ENCODE data around the gene DNAJC1. TPM values are rescaled to one million over a fixed set of nuclear protein-coding genes. Genes with fewer than 3 reads are reported as not detected.

The DNAJC1 gene
- total RNA-seq, 3 donors from 2014 or later, result 63.7 to 93.0 (median 92.1) TPM

- intact Hi-C loops (cut with DNase I; ENCODE audit: low total_unique reads), result no loop called here
- H3K36me3 ChIP-seq, result no peaks in the 10 kb centered on the region
- no peak for TF ChIP-seq POLR2AphosphoS5 (IDR thresholded peaks at IDR 0.05)
- TF ChIP-seq CTCF (IDR thresholded peaks at IDR 0.05), result no peak
- no peak for TF ChIP-seq POLR2A (IDR thresholded peaks at IDR 0.05)
- H3K4me1 ChIP-seq, result no peaks in the 10 kb centered on the region
- no peak overlapping the region for H3K4me3 ChIP-seq
- DNase-seq (ENCODE audit: low spot score in 2 of 2), result no peak
- H3K27ac ChIP-seq, result no peak overlapping the region
- peaks cover 8 to 24% of the 10 kb centered on the region in 2 donors for H3K9me3 ChIP-seq
- H3K27me3 ChIP-seq, result no peaks in the 10 kb centered on the region
These were observed 108.7 kb downstream of the DNAJC1 start for GRCh38 chr10:21894648-21895342.

- no peaks in the 10 kb centered on the region for H3K4me1 ChIP-seq
- DNase-seq (ENCODE audit: low spot score in 2 of 2), result no peak
- H3K27me3 ChIP-seq, result no peaks in the 10 kb centered on the region
- H3K27ac ChIP-seq, result no peak overlapping the region
- no peak overlapping the region for H3K4me3 ChIP-seq
- peaks cover 11 to 30% of the 10 kb centered on the region in 2 donors for H3K9me3 ChIP-seq
- no peak for TF ChIP-seq CTCF (IDR thresholded peaks at IDR 0.05)
- TF ChIP-seq POLR2A (IDR thresholded peaks at IDR 0.05), result no peak
- TF ChIP-seq POLR2AphosphoS5 (IDR thresholded peaks at IDR 0.05), result no peak
- intact Hi-C loops (cut with DNase I; ENCODE audit: low total_unique reads), result no loop called here
- H3K36me3 ChIP-seq, result no peaks in the 10 kb centered on the region
These were observed 112.1 kb downstream of the DNAJC1 start for GRCh38 chr10:21891439-21891838.

GRCh38 chr10:21889477-21890275 lies 113.9 kb downstream of the DNAJC1 start:
- Histone ChIP-seq H3K9me3 (peaks cover 17 to 41% of the 10 kb centered on the region in 2 donors), H3K27ac (no peak overlapping the region), H3K36me3 (no peaks in the 10 kb centered on the region), H3K4me1 (no peaks in the 10 kb centered on the region), H3K27me3 (no peaks in the 10 kb centered on the region), H3K4me3 (no peak overlapping the region)
- TF ChIP-seq CTCF (IDR thresholded peaks at IDR 0.05) (no peak), POLR2AphosphoS5 (IDR thresholded peaks at IDR 0.05) (no peak), POLR2A (IDR thresholded peaks at IDR 0.05) (no peak)
- intact Hi-C loops (cut with DNase I; ENCODE audit: low total_unique reads), result no loop called here
- no peak for DNase-seq (ENCODE audit: low spot score in 2 of 2)

GRCh38 chr10:21888959-21889358 lies 114.6 kb downstream of the DNAJC1 start:
- DNase-seq (ENCODE audit: low spot score in 2 of 2), result no peak
- Histone ChIP-seq H3K27me3 (no peaks in the 10 kb centered on the region), H3K4me1 (no peaks in the 10 kb centered on the region), H3K27ac (no peak overlapping the region), H3K9me3 (peaks cover 13 to 41% of the 10 kb centered on the region in 2 donors), H3K4me3 (no peak overlapping the region), H3K36me3 (no peaks in the 10 kb centered on the region)
- intact Hi-C loops (cut with DNase I; ENCODE audit: low total_unique reads), result no loop called here
- TF ChIP-seq CTCF (IDR thresholded peaks at IDR 0.05), result no peak
- TF ChIP-seq POLR2A (IDR thresholded peaks at IDR 0.05), result no peak
- no peak for TF ChIP-seq POLR2AphosphoS5 (IDR thresholded peaks at IDR 0.05)

- no peak for TF ChIP-seq POLR2AphosphoS5 (IDR thresholded peaks at IDR 0.05)
- TF ChIP-seq CTCF (IDR thresholded peaks at IDR 0.05), result no peak
- TF ChIP-seq POLR2A (IDR thresholded peaks at IDR 0.05), result no peak
- Histone ChIP-seq H3K4me1 (no peaks in the 10 kb centered on the region), H3K4me3 (no peak overlapping the region), H3K9me3 (peaks cover 11 to 17% of the 10 kb centered on the region in 2 donors), H3K27me3 (no peaks in the 10 kb centered on the region), H3K36me3 (no peaks in the 10 kb centered on the region), H3K27ac (no peak overlapping the region)
- intact Hi-C loops (cut with DNase I; ENCODE audit: low total_unique reads), result no loop called here
- DNase-seq (ENCODE audit: low spot score in 2 of 2), result no peak
These were observed 117.6 kb downstream of the DNAJC1 start for GRCh38 chr10:21885940-21886339.
